KMS-11 (cell line): ENCODE data around the gene TMEM143.

Experiments
- H2AFZ ChIP-seq: fragments of 200-600 bp; sonication (generic); 2 replicates; pipeline ENCODE4 v1.6.1; 2016; ENCODE audit warnings: antibody characterized with exemption, mixed run types, low read depth
- H3K27ac ChIP-seq: fragments of 200-600 bp; sonication (generic); 2 replicates; pipeline ENCODE4 v1.6.1; 2016; ENCODE audit warnings: mild to moderate bottlenecking, mixed run types
- H3K27me3 ChIP-seq: fragments of 200-600 bp; sonication (generic); 2 replicates; pipeline ENCODE4 v1.6.1; 2017; ENCODE audit warnings: mild to moderate bottlenecking, low read depth, mixed run types, moderate library complexity; ENCODE audit not compliant: insufficient read depth
- H3K36me3 ChIP-seq: fragments of 200-600 bp; sonication (generic); 2 replicates; pipeline ENCODE4 v1.6.1; 2017; ENCODE audit warnings: mild to moderate bottlenecking, mixed run types; ENCODE audit not compliant: insufficient read depth
- H3K4me1 ChIP-seq: fragments of 200-600 bp; sonication (generic); 2 replicates; pipeline ENCODE4 v1.6.1; 2016; ENCODE audit warnings: mild to moderate bottlenecking, low read depth, mixed run types; ENCODE audit not compliant: poor library complexity, severe bottlenecking
- H3K4me2 ChIP-seq: fragments of 200-600 bp; sonication (generic); 2 replicates; pipeline ENCODE4 v1.7.0; 2016; ENCODE audit warnings: mild to moderate bottlenecking, mixed run types
- H3K4me3 ChIP-seq: fragments of 200-600 bp; sonication (generic); IDR thresholded peaks from 2 replicates; pipeline ENCODE4 v1.6.1; 2017; ENCODE audit warnings: low read depth, low read length, mixed read lengths; ENCODE audit not compliant: insufficient read depth
- H3K79me2 ChIP-seq: fragments of 200-600 bp; sonication (generic); 2 replicates; pipeline ENCODE4 v1.6.1; 2016; ENCODE audit warnings: low read depth, mixed run types; ENCODE audit not compliant: insufficient read depth
- H3K9ac ChIP-seq: fragments of 200-600 bp; sonication (generic); 2 replicates; pipeline ENCODE4 v1.6.1; 2016; ENCODE audit warnings: mild to moderate bottlenecking, mixed run types
- H4K20me1 ChIP-seq: fragments of 200-600 bp; sonication (generic); 2 replicates; pipeline ENCODE4 v1.6.1; 2016; ENCODE audit warnings: mild to moderate bottlenecking, mixed run types; ENCODE audit not compliant: insufficient read depth
- CTCF ChIP-seq: fragments of 200-600 bp; sonication (generic); conservative IDR thresholded peaks from 2 replicates; pipeline ENCODE4 v1.6.1; 2017; ENCODE audit warnings: low read depth, mild to moderate bottlenecking, antibody characterized with exemption, low read length, moderate library complexity, mixed read lengths

The TMEM143 gene

GRCh38 chr19:48284896-48285295 lies 78.8 kb downstream of the TMEM143 start:
- no peak overlapping the region for H3K4me2 ChIP-seq
- H4K20me1 ChIP-seq, result no peaks in the 10 kb centered on the region
- no peak overlapping the region for H2AFZ ChIP-seq
- no peaks in the 10 kb centered on the region for H3K4me1 ChIP-seq
- H3K79me2 ChIP-seq, result no peaks in the 10 kb centered on the region
- no peak overlapping the region for H3K27ac ChIP-seq
- no peak overlapping the region for H3K9ac ChIP-seq
- H3K27me3 ChIP-seq, result peaks cover 87% of the 10 kb centered on the region
- no peak for TF ChIP-seq CTCF
- H3K4me3 ChIP-seq, result no peak overlapping the region
- H3K36me3 ChIP-seq, result no peaks in the 10 kb centered on the region

GRCh38 chr19:48283908-48284307 lies 79.8 kb downstream of the TMEM143 start:
- no peak overlapping the region for H3K4me2 ChIP-seq
- H3K36me3 ChIP-seq, result no peaks in the 10 kb centered on the region
- H3K4me3 ChIP-seq, result no peak overlapping the region
- peaks cover 84% of the 10 kb centered on the region for H3K27me3 ChIP-seq
- H3K27ac ChIP-seq, result no peak overlapping the region
- H3K79me2 ChIP-seq, result no peaks in the 10 kb centered on the region
- H3K4me1 ChIP-seq, result no peaks in the 10 kb centered on the region
- TF ChIP-seq CTCF, result no peak
- H2AFZ ChIP-seq, result no peak overlapping the region
- no peak overlapping the region for H3K9ac ChIP-seq
- no peaks in the 10 kb centered on the region for H4K20me1 ChIP-seq
